Myocyte (in vitro differentiated cells): ENCODE data around the gene MYH16. TPM values are rescaled to one million over a fixed set of nuclear protein-coding genes. Genes with fewer than 3 reads are reported as not detected.
"Not testable (repeated sequence)": the region's sequence is repeated elsewhere in the genome, so short reads cannot be mapped to it uniquely, and the experiment has no call there.

Experiments
- DNase-seq: peaks from one replicate; pipeline ENCODE4 v3.0.0-alpha.2; 2012; ENCODE audit warnings: low read depth
- total RNA-seq: library from RNA; depleted of rRNA; stranded (reverse); fragments of >200 nt; gene quantifications from 2 replicates; pipeline ENCODE4 v1.2.3, GENCODE V29; 2014

Gene MYH16
- total RNA-seq, 1 donor from 2014 or later: not detected

- DNase-seq: no peak
These were observed 15.0 kb upstream of the MYH16 start for GRCh38 chr7:99257675-99258074.

GRCh38 chr7:99258501-99258900 lies 14.1 kb upstream of the MYH16 start:
- DNase-seq: no peak

GRCh38 chr7:99260395-99260794 lies 12.2 kb upstream of the MYH16 start:
- no peak for DNase-seq

- no peak for DNase-seq
These were observed 11.0 kb upstream of the MYH16 start for GRCh38 chr7:99261646-99262045.

- DNase-seq: no peak
These were observed 6.7 kb upstream of the MYH16 start for GRCh38 chr7:99265848-99266480.

- DNase-seq: peak; percentile 71
These were observed 5.2 kb upstream of the MYH16 start for GRCh38 chr7:99267481-99267840.

GRCh38 chr7:99267841-99268576 lies 4.6 kb upstream of the MYH16 start:
- peak; percentile 69 for DNase-seq

- no peak for DNase-seq
These were observed 4.1 kb upstream of the MYH16 start for GRCh38 chr7:99268577-99268908.

GRCh38 chr7:99270702-99271101 lies 1.9 kb upstream of the MYH16 start:
- no peak for DNase-seq

GRCh38 chr7:99273561-99273960 lies 922 bp downstream of the MYH16 start:
- DNase-seq: not testable (repeated sequence)

- not testable (repeated sequence) for DNase-seq
These were observed 2.3 kb downstream of the MYH16 start for GRCh38 chr7:99274908-99275307.

- no peak for DNase-seq
These were observed 2.9 kb downstream of the MYH16 start for GRCh38 chr7:99275496-99275895.

GRCh38 chr7:99278180-99278579 lies 5.5 kb downstream of the MYH16 start:
- no peak for DNase-seq

GRCh38 chr7:99284165-99284564 lies 11.5 kb downstream of the MYH16 start:
- DNase-seq: not testable (repeated sequence)

GRCh38 chr7:99287779-99288534 lies 15.3 kb downstream of the MYH16 start:
- DNase-seq: no peak

GRCh38 chr7:99289185-99289584 lies 16.5 kb downstream of the MYH16 start:
- DNase-seq: no peak

GRCh38 chr7:99290148-99290547 lies 17.5 kb downstream of the MYH16 start:
- DNase-seq: not testable (repeated sequence)

GRCh38 chr7:99290980-99291607 lies 18.5 kb downstream of the MYH16 start:
- DNase-seq: no peak

- no peak for DNase-seq
These were observed 19.5 kb downstream of the MYH16 start for GRCh38 chr7:99292127-99292526.

- DNase-seq: no peak
These were observed 20.5 kb downstream of the MYH16 start for GRCh38 chr7:99293167-99293566.

- DNase-seq: no peak
These were observed 21.0 kb downstream of the MYH16 start for GRCh38 chr7:99293650-99294049.

- DNase-seq: no peak
These were observed 23.8 kb downstream of the MYH16 start for GRCh38 chr7:99296471-99296870.
